ENCODE data around the gene FAM180A.
"Not testable (repeated sequence)": the region's sequence is repeated elsewhere in the genome, so short reads cannot be mapped to it uniquely, and the experiment has no call there.

The FAM180A gene

DNA sequence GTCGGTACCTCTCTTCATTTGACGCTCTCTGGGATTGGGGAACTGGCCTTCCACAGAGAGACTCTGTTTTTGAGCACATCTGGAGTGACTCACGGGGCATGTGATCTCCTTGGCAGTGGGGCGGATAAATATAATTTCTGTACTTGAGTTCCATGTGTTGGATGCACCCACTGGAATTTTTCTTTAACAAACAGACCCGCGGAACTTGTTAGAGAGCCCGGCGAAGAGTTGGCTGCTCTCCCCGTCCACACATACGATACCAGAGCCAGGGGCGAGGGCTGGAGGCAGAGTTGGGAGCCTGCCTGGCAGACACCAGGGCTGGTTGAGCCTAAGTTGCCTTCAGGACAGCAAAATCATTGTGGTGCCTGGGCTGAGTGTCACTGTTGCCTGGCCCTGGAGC is at the start of gene FAM180A:
Gene FAM180A (minus strand): TSS at position 44 of the 400 bp plus-strand sequence. CDS start 233 bp downstream, outside the sequence.
- no peak for FAIRE-seq

DNA sequence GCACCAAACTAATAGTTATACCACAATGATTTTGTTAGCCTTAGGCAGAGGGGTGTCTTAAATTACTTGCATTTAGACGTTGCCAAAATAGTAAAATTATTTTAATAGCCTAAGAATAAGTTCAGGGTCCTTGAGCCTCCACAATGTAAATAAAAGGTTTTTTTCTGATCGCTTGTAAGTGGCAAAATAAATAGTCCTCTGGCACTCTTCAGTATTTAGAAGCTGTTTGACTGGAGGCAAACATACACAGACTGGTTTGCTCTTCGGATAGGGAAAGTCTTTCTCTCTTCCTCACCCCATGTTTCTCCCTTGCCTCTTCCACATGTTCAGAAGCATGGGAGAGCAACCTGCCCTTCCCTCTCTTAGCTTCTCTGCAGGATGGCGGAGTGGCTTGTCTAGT is 49.5 kb upstream of the FAM180A start:
- FAIRE-seq, result no peak

- FAIRE-seq, result no peak
These were observed 47.4 kb upstream of the FAM180A start for GRCh38 chr7:135795846-135796570.

DNA sequence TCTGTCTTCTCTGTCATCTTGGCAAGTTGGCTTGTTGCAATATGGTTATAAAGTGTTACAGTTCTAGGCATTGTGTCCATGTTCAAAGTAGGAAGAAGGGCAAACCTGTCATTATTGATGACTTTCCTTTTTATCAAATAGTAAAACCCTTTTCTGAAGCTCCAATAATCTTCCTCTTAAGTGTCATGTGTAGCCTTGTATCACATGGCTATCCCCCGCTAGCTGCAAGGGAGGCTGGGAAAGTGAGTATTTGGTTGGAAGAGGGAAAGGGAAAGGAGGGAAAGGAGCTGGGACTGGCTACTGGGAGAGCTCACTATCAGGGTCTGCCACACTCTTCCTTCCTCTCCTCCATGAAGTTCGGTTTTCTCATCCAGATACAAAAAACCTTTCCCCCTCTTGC is 45.2 kb upstream of the FAM180A start:
- no peak for FAIRE-seq

DNA sequence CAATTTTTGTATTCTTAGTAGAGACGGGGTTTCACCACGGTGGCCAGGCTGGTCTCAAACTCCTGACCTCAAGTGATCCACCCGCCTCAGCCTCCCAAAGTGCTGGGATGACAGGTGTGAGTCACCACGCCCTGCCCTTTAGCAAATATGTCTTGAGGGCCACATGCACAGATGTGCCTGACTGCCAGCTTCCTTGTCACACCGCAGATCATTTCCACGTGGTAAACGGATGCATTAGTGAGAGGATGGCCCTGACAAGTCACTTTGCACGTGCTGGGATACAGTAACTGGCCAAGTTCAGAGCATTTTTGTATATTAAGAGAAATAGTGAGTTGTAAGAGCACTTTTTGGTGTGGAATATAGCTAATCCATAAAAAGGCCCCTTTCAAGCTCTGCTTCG is 44.3 kb upstream of the FAM180A start:
- FAIRE-seq, result no peak

DNA sequence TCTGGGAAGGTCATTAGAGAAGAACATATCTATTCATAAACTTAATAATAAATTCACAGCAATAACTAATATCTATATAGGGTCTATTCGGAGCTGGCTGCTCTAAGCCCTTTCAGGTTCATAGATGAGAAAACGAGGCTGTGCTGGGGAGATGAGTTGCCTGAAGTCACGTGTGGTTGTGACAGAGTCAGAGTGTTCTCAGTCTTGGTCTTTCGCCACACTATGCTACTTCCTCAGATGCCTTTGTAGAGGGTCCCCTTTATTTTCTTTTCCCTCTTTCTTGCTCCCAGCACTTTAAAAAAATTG is 43.7 kb upstream of the FAM180A start:
- FAIRE-seq, result no peak

DNA sequence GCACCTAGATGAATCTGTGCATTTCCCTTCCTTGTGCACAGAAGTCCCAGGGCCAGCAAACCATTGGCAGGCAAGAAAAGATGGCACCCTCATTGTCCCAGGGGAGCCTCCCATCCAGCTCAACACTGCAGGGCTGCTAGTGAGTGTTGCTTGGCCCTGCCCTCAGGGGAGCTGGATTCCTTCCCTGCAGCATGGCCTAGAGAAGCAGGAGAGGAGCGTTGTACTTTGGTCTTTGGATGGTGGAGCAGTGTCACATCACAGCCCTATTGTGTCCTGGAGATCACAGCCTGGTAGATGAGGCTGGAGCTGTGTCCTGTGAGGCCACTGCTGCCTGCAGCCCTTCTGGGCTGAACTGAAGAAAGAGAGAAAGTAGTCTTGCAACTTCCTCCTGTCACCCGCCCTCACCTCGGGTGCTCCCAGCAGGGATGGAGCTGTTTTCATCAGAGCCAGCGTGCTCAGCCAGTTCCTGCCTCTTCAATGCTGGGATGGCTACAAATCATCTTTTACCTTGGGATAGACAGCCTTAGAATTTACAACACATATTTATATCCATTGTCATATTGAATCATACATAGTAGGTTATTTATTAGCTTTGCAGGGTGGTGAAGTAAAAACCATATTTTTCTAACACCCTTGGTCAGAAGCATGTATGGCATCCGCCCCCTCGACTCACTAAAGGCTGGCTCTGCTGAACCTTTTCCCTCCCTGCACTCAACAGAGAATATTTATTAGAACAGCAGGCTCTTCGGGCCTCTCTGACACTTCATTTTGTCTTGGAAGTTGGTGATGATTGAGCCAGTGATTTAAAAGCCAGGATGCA is 43.1 kb upstream of the FAM180A start:
- no peak for FAIRE-seq

GRCh38 chr7:135790371-135790977 is 41.9 kb upstream of the FAM180A start:
- FAIRE-seq, result no peak

GRCh38 chr7:135789956-135790355 is 41.3 kb upstream of the FAM180A start:
- no peak for FAIRE-seq

DNA sequence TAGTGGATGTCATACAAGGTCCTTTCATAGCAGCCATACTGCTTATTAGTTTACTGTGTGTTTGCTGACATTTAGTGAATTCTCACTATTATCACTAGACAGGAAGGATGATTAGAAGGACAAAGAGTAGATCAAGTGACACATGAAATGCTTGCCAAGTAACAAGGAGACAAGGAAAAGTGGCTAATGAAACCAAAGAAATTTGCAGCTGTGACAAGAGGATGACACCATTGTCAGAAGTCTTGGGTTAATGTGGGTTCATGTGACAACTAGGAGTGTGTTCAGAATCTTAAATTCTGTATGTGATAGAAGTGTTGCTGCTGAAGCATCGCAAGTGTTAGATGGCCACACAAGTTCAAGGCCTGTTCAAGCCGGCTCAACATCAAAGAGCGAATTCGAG is 40.8 kb upstream of the FAM180A start:
- FAIRE-seq, result no peak

DNA sequence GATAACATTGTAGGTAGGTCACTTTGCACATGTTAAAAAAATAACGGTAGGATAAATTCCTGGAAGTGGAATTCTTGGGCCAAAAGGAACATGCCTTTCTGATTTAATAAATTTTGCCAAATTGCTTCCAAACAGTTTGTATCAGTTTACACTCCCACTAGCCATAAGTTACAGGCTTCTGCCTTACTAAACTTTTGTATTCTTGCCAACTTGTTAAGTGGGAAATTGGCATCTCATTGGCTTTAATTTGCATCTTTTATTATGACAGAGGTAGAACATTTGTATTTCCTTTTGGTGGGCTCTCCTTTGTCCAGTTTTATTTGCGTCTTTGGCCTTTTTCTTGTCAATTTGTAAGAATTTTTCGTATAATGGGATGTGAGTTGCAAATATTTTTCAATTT is 38.3 kb upstream of the FAM180A start:
- FAIRE-seq, result no peak

DNA sequence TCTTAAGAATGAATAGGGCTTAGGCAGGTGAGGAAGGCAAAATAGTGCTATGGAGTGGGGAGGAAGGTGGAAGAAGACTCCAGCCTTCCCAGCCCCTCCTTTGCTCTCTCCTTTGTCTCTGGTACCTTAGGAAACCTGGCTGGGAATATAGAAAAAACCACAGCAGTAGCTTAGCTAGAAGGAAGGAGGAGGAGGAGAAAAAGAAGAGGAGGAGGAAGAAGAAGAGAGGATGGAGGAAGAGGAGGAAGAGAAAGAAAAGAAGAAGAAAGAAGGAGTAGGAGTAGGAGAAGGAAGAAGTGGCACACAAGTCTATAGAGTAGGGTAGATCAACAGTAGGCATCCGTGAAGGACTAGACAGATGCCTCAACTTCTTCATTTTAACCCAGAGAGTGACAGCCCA is 36.5 kb upstream of the FAM180A start:
- FAIRE-seq, result no peak

- FAIRE-seq, result no peak
These were observed 35.4 kb upstream of the FAM180A start for GRCh38 chr7:135784013-135784412.

DNA sequence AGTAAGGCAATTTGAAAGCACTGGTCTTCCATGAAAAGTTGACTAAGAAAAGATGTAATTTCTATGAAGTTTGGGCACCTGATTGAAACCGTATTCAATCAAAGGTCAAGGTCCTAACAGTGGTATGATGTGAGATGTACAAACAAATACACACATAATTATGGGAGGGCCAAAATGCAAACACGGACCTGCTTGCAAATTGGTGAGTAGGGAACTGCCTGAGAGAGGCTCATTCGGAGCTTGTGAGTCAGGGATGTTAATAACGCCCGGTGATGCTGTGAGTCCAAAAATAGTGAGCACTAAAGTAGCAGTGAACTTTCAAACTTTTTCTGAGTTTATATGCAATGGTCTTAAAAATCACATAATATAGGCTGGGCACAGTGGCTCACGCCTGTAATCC is 34.2 kb upstream of the FAM180A start:
- no peak for FAIRE-seq

GRCh38 chr7:135782377-135782776 is 33.8 kb upstream of the FAM180A start:
- no peak for FAIRE-seq

GRCh38 chr7:135777626-135778398 is 29.2 kb upstream of the FAM180A start:
- no peak for FAIRE-seq

- not testable (repeated sequence) for FAIRE-seq
These were observed 27.3 kb upstream of the FAM180A start for GRCh38 chr7:135775915-135776314.

DNA sequence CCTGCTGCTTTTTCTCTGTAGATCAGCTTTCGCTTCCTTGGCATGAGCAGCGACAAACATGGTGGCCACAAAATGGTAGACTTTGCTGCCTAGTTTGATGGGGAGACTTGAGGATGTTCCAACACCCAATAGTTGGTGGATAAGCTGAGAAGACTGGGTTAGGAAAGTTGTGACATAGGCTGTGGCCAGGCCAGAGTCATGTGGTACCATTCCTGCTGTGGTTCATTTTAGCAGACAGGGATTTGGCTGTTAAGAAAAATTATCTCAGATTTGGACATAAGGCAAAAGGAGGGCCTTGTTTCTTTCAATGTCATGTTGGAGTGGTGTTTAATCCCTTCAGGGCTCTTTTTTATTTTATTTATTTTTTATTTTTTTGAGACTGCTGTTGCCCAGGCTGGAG is 26.6 kb upstream of the FAM180A start:
- FAIRE-seq, result no peak

- FAIRE-seq, result no peak
These were observed 25.7 kb upstream of the FAM180A start for GRCh38 chr7:135774284-135774683.

DNA sequence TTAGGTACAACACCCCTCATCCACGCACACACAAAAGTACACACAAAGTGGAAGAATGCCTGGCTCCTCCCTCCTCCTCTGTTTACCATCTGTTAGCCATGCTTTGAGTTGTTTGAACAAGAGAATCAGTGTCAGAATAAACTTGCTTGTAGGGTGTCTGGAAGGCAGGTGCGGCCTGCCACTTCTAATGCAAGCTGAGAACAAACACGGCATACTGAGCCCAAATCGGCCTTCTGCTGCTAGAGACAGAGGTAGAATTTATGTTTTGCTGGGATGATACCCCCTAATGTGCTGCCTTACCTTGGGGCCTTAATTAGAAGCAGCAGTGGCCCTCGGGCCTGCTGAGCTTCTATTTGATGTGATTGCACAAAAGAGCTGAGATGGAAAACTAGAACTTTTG is 24.9 kb upstream of the FAM180A start:
- no peak for FAIRE-seq

DNA sequence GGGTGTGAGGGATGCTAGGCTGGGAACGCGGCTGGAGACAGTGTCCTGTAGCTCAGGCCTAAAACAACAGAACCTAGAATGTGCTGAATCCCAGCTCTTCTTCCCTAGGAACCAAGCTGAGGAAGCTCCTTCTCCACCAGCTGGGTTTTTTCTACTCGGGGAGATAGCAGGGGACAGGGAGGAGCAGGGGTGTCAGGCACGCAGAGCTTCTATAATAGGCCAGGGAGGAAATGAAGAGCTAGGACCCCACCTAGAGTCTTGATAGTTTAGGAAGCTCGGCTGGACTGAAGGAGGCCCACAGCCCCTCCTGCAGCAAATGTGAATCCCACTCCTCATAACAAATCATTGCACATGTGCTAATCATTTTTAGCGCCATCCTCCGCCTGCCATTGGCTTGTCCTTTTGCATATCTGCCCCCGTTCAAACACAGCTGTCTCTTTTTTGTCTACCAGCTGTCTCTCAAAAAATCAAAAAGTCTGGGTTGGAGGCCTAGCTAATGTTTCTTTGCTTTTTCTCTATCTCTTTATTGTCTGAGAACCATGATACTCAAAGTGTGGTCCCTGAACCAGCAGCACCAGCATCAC is 24.1 kb upstream of the FAM180A start:
- FAIRE-seq, result no peak

GRCh38 chr7:135771961-135772638 is 23.5 kb upstream of the FAM180A start:
- no peak for FAIRE-seq
